Limb (tissue), 2 donors: ENCODE data around the gene CYB561D2.

Source experiments
- DNase-seq, 2 donors: peaks; one replicate each; pipeline ENCODE4 v3.0.0-alpha.2; 2016; ENCODE audit errors: extremely low spot score in 2 of 2

CYB561D2 gene

DNA sequence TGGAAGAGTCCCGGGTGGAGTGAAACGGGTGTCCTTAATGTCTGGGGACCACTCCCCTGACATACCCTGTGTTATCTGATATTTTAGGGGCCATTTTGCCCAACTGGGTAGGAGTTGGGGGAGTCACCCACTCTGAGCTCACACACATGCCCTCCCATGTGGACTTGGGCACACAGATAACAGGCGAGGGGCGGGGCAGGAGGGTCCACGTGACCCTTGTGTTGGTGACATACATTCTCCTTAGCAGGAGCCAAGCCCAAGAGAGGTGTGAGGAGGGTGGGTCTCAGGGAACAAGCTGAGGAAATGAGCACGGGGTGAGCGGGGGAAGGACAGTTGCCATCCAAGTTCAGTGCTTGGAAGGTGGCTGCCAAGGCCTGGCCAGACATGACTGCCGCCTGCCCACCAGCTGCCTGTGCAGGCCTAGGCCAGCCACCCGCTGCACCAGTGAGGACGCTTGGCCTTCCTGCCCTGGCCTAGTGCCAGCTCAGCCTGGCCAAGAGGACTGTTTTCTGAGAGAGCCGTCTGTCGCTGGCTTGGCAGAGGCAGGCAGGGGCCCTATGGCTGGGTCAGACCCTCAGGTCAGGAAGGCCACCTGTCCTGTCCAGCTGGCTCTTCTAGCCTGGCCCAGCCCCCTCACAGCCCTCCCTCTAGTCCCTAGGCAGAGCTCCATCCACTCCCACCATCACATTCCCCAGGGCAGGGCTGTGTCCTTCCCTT lies 40.0 kb downstream of the CYB561D2 start:
- DNase-seq = no peak

GRCh38 chr3:50392101-50392715 lies 41.5 kb downstream of the CYB561D2 start:
- DNase-seq = no peak

DNA sequence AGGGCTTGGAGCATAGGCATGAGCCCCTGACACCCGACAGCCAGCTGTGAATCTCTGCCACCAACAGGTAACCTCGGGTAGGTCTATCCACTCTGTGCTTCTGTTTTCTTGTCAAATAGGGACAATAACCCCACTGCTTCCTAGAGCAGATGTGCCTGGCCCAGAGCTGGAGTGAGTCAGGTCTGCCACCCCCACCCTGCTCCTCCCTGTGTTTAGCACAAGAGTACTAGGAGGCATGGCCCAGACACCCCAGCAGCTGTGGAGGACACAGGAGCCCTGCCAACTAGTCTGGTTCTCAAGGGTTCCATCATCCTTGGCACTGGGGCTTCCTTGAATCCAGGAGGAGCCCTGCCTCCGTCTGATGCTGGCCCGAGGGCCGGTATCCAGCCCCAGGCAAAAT lies 42.4 kb downstream of the CYB561D2 start:
- DNase-seq = no peak

- DNase-seq = no peak
These were observed 44.6 kb downstream of the CYB561D2 start for GRCh38 chr3:50395070-50395860.

DNA sequence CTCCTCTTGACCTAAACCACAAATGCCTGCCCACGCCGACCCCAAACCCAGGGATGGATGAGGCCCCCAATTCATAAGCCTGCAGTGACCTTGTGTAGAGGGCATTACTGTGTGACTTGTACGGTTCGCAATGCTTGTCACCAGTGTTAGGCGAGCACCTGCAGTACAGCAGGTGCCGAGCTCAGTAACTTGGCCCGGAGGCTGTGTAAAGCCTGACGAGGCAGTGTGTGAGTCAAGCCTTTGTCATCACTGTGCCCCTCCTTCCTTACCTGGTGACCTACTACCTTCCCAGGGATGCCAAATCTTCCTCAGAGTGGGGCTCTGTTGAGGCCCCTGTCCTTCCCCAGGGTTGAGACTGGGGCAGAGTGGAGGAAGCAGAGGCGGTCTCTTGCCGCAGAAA lies 45.8 kb downstream of the CYB561D2 start:
- DNase-seq = no peak

DNA sequence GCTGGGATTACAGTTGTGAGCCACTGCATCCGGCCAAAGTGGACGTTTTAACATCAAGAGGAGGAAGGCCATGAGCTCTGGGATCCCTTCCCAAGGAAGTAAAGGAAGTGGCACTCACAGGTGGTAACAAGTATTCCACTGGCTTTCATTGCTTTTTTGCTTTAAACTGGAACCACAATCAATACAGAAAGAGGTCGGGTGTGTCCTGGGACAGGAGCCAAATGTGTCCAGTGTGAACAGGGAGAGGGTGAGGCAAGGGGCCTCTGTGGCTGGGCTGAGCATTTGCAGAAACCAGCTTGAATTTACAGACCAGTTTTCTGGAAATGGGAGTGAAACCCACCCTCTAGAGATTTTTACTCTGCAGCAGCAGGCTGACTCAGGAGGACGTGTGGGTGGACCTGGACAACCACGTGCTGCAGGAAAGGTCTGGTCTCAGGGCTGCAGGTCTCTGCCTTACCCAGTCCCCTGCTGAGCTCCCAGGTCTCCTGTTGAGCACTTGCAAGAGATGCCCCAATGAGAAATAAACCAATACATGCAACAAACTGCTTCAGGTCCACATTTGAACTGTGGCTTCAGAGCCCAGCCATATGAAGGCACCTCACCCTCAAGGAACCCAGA lies 51.4 kb downstream of the CYB561D2 start:
- DNase-seq = no peak
